ENCODE data around the gene FADS2.

Gene FADS2

GRCh38 chr11:61850687-61851086 lies 22.6 kb downstream of the FADS2 start:
- no peak for DNase-seq (ENCODE audit: low spot score)
- TF ChIP-seq, protein P1, sequence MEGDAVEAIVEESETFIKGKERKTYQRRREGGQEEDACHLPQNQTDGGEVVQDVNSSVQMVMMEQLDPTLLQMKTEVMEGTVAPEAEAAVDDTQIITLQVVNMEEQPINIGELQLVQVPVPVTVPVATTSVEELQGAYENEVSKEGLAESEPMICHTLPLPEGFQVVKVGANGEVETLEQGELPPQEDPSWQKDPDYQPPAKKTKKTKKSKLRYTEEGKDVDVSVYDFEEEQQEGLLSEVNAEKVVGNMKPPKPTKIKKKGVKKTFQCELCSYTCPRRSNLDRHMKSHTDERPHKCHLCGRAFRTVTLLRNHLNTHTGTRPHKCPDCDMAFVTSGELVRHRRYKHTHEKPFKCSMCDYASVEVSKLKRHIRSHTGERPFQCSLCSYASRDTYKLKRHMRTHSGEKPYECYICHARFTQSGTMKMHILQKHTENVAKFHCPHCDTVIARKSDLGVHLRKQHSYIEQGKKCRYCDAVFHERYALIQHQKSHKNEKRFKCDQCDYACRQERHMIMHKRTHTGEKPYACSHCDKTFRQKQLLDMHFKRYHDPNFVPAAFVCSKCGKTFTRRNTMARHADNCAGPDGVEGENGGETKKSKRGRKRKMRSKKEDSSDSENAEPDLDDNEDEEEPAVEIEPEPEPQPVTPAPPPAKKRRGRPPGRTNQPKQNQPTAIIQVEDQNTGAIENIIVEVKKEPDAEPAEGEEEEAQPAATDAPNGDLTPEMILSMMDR (IDR thresholded peaks at IDR 0.05; ENCODE audit: extremely low read depth, missing control alignments) = no peak

DNA sequence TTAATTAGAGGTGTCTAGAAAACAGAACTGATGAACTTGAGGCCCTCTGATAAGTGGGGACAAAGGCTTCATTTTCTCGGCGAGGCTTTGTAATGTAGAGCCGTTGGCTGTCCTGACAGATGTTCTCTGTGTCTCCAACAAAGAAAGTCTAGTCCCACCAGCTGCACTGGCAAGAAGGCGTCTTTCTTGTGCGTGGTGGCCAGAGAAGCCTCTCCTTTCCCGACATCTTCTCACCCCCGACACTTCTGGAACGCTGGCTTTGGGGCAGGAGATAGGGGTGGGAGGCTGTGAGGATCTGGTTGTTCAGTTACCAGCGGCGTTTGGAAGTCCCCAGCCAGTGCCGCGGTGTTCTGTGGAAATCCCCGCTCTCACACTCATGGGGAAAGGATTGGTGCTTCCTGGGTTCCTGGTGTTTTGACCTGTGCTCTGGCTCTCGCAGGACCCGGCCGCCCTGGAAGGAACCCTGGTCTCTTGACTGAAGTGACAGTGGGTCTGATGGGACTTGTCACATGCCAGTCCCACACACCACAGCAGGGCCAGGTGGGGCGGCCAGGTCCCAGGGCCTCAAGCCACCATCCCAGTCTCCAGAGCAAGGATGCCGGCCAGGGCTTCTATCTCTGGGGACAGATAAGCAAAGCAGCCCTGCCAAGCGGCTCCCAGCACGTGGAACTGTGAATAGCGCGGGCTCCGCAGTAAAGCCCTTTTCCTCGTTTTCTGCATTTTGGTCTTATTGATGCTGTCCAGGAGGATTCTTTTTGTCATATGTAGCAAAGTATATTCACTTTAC lies 23.2 kb downstream of the FADS2 start:
- no peak for DNase-seq (ENCODE audit: low spot score)
- TF ChIP-seq, protein P1 (IDR thresholded peaks at IDR 0.05; ENCODE audit: extremely low read depth, missing control alignments) = no peak

- DNase-seq (ENCODE audit: low spot score) = no peak
- TF ChIP-seq, protein P1 (IDR thresholded peaks at IDR 0.05; ENCODE audit: extremely low read depth, missing control alignments) = no peak
Observed at GRCh38 chr11:61851900-61852295, 23.8 kb downstream of the FADS2 start.

DNA sequence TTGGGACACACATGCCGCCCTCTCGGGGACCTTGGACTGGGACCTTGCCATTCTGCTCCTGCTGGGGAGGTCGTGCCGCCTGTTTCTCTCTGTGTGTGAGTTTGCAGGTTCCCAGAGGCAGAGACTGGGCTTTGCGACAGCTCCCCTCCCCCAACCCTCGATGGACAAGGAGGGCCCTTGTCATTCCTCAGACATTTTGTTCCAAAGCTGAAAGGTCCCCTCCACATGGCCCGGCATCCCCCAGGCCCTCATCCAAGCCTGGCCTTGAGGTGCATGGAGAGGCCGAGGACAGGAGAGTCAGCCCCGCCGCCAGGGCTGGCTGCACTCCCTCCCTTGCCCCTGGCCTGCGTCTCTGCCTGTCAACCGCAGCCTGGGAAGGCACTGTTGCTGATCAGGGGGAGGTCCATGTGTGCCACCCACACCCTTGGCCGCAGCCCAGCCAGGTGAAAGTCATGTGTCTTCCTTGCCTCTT lies 25.6 kb downstream of the FADS2 start:
- TF ChIP-seq, protein P1 (IDR thresholded peaks at IDR 0.05; ENCODE audit: extremely low read depth, missing control alignments) = no peak
- DNase-seq (ENCODE audit: low spot score) = no peak

DNA sequence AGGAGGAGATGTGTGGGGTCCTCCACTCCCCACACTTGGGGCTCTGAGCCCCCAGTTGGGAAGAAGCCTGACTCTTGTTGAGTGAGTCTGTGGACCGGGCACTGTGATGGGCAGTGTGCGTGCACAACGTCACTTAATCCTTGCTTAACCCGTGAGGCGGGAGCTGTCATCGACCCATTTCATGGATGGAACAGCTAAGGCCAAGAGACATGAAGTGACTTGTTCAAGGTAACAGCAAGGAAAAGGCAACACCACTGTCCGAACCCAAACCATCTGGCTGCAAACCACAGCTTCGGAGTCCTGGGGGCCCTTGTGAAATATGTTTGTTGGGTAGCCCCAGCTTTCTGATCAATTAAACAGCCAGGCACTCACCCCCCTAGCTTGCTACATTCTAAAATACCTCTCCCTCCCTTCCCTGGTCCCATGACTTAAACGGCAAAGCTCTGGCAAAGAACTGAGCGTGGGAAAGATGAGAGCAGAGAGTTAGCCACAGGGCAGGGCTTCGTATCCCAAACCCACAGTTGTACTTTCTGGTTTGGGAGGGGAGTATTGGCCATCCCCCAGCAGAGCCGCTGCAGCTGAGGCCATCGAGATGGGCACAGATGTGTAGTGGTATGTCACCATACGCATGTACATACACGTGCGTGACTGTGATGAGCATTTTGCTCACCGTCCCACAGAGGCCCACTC lies 26.3 kb downstream of the FADS2 start:
- TF ChIP-seq, protein P1 (IDR thresholded peaks at IDR 0.05; ENCODE audit: extremely low read depth, missing control alignments) = no peak
- no peak for DNase-seq (ENCODE audit: low spot score)

DNA sequence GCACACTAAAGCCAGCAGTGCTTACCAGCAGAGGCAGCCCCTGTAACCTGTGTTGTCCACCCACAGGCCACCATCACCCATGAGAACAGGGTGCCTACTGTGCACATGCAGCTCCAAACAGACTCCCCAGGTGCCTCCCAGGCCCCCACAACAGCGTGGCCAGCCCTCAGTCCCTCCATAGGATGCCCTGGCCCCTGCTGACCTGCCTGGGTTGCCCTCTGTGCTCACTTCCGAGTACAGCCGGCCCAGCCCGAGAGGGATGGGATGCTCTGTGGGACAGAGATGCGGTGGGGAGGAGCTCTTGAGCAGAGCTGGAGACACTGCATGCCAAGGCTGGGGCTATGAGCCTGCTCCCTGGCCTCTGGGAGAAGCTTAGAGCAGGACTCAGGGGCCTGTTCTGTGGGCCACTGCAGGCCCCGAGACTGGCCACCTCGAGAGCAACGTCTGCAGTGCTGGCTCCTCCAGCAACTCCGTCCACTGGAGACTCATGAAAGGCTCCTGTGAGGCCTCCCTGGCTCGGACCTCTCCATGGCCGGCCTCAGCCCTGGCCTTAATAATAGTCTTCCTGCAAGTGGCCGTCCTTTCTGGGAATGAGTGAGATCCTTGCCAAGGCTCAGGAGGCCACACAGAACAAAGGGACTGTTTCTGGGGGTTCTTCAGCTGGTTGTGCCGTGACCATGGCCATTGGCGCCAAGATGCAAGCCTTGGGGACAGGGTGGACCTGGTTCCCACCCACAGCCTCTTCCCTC lies 27.0 kb downstream of the FADS2 start:
- TF ChIP-seq, protein P1 (IDR thresholded peaks at IDR 0.05; ENCODE audit: extremely low read depth, missing control alignments) = no peak
- no peak for DNase-seq (ENCODE audit: low spot score)

Measured in GM20000 (cell line).